Measurements from ENCODE around the gene MSRB2.

DNA sequence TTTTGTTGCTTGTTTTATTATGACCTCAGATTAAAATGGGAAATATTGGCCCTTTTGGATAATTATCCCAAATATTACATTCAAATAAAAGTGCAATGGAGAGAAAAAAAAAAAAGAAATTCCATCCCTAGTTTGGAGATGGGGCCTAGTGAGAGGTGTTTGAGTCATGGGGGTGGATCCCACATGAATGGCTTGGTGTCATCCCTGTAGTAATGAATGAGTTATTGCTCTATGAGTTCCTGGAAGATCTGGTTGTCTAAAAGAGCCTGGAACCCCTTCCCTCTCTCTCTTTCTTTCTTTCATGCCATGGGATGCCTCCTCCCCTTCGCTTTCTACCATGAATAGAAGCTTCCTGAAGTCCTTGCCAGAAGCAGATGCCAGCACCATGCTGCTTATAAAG is 44.3 kb downstream of the MSRB2 start:
- no peak for TF ChIP-seq CTCF (IDR thresholded peaks at IDR 0.05; ENCODE audit: low read length)
- TF ChIP-seq EZH2 (IDR thresholded peaks at IDR 0.05; ENCODE audit: borderline replicate concordance, low read length), result no peak

Measured in OCI-LY1 (cell line).